ENCODE data around the gene XIRP2.
"Not testable (repeated sequence)": the region's sequence is repeated elsewhere in the genome, so short reads cannot be mapped to it uniquely, and the experiment has no call there.

Gene XIRP2

GRCh38 chr2:167198576-167198975, 310.3 kb downstream of the XIRP2 start:
- no peak for DNase-seq (ENCODE audit: low spot score)

- no peak for DNase-seq (ENCODE audit: low spot score)
Measured at GRCh38 chr2:167200019-167200418, 311.7 kb downstream of the XIRP2 start.

- DNase-seq (ENCODE audit: low spot score), result no peak
Measured at GRCh38 chr2:167209784-167210183, 321.5 kb downstream of the XIRP2 start.

DNA sequence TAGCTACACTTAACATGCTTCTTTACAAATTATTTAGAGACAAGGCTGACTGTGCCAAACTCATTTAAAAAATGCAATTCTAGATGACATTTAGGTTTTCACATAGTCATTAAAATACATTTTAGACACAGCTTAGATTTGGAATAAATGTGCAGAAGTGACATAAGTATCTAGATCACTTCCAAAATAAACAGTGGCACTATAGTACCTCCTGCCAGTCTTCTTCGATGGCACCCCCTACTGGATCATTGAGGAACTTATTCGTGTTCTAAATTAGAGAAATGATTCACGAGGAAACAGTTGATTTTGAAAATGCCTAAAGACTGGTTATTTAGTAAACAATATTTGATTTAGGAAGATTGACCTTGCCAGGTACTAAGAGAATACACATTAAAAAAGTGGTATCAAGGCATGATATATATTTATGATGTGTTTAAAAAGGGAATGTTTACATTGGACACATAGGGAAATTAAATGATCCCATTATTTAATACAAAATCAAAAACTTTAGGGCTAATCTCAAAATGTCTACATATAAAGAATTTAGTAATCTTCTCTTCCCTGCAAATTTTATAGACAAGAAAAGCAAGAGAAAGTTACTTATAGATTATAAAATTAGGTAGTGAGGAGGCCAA, 323.9 kb downstream of the XIRP2 start:
- peak; percentile 10 for DNase-seq (ENCODE audit: low spot score)

DNA sequence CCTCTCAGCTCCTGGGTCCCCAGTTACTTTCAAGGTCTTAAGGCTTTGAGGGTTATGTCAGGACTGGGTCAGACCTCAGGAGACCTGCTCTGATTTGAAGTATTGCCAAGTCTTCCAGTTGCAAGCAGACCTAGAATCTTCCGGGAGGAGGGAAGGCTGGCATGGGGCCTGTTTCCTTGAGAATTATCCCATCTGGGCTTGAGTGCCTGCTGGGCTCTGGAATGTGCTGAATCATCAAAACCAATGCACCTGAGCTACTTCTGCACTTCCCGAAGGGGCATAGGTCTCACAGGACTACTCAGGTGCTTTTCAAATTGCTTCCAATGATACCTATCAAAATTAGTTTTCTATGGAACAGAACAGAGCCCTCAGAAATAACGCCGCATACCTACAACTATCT, 327.3 kb downstream of the XIRP2 start:
- no peak for DNase-seq (ENCODE audit: low spot score)

DNA sequence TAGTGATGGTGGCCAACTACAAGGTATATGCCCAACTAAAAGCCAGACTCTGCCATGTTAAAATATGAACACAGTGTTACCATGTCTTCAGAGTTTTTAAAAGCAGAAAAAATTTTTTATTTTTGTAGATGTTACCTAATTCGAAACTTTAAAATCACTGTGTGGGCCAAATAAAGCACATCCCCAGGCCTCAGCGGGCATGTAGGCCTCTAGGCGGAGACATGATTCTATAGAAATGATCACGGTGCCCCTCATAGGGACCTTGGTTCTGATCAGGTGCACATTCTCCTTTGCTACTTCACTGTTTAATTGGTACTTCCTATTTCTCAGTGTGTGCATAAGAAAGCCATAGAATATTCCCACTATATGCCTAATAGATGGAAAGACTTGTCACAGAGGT, 349.2 kb downstream of the XIRP2 start:
- DNase-seq (ENCODE audit: low spot score), result no peak

DNA sequence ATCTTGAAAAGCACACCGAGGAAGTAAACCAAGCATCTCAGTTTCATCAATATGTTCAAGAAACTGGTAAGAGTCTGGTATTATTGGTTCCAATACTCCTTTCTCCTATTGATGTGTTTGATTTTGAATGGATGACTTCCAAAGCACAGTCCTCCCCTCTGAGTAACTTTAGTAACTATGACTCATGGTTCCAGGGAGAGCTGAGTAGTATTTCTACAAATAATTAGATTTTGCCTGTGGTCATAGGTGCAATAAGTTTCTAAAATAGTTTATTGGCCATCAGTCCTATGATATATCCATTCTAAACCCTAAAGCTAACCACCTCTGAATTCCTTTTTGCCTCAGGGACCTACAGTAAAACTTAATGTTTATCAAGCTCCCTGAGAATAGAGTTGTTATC, 352.4 kb downstream of the XIRP2 start:
- DNase-seq (ENCODE audit: low spot score), result no peak

DNA sequence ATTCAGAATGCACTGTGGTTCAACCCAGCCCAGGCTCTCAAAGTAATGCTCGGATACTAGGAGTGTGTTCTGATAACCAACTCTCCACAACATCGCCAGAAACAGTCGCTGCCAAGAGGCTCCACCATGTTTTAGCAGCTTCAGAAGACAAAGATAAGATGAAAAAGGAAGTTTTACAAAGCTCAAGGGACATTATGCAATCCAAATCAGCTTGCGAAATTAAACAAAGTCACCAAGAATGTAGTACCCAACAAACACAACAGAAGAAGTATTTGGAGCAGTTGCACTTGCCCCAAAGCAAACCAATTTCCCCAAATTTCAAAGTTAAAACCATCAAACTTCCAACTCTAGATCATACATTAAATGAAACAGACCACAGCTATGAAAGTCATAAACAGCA, 360.9 kb downstream of the XIRP2 start:
- no peak for DNase-seq (ENCODE audit: low spot score)

DNA sequence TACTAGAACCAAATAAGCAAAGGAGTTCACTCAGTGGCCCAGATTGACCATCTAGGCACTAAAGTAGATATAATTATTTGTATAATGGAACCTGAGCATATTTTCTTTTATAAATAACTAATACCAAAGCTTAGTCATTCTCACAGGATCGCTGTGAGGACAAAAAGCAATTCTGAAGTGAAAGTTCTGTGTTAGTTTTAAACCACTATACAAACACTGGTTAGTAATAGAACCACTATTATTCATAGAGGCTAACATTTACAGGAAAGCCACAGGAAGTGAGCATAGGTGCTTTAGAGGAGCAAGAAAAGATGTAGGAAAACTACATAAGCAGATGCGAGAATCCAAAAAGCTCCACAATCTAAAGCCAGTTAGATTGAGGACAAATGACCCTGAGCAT, 364.7 kb downstream of the XIRP2 start:
- DNase-seq (ENCODE audit: low spot score), result no peak

GRCh38 chr2:167254721-167255120, 366.4 kb downstream of the XIRP2 start:
- DNase-seq (ENCODE audit: low spot score), result no peak

GRCh38 chr2:167258712-167259111, 370.4 kb downstream of the XIRP2 start:
- DNase-seq (ENCODE audit: low spot score), result no peak

GRCh38 chr2:167264380-167264779, 376.1 kb downstream of the XIRP2 start:
- DNase-seq (ENCODE audit: low spot score), result peak; percentile 3

DNA sequence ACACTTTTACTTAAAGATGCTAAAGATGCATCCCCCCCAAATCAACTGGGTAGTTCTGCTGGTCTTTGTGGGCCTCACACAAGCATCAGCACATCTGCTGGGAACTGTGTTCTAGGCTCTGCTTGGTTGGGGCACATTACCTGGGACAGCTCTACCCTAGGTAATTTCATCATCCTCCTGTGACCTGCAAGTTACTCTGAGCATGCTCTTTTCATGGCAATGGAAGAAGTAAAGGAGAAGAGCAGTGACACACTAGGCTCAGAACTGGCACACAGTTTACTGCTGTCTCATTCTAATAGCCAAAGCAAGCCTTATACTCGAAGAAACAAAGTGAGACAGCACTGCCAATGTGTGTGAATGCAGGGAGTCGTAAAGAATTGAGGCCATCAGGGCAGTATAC, 376.7 kb downstream of the XIRP2 start:
- DNase-seq (ENCODE audit: low spot score), result no peak

DNA sequence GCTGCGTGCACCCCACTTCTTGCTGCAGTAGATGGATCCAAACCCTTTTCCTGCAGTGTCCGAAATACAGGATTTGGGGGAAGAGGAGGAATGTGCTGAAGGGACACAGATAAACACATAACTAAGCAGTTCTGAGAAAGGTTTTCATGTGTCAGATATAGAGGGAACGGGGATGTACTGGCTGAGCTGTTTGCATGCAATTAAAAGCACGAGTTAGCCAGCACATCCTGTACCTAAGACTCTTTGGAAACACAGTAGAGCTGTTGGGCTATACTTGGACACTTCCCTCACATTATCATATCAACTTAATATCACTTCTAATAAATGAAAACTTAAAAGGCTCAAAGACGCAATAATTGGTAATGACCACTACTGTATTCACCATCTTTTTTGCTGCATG, 377.4 kb downstream of the XIRP2 start:
- DNase-seq (ENCODE audit: low spot score), result no peak

GRCh38 chr2:167268245-167268644, 380.0 kb downstream of the XIRP2 start:
- DNase-seq (ENCODE audit: low spot score), result not testable (repeated sequence)

DNA sequence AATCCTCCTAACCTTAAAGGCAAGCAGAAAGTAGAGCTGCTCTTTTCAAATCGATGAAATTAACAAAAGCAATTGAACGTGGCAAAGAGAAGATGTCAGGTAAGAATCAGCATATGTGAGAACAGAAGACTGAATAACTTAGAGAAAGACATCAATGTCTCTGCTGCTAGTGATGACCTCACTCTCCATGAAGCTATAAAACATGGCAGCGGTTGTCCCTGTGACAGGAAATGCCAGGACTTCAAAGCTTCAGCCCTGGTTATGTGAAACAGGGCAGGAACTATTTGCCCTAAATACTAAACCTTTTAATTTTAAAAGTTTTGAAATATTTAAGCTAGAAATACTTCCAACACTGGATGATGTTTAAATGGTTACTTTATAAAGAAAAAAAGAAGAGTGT, 383.7 kb downstream of the XIRP2 start:
- no peak for DNase-seq (ENCODE audit: low spot score)

- no peak for DNase-seq (ENCODE audit: low spot score)
Measured at GRCh38 chr2:167275046-167275445, 386.8 kb downstream of the XIRP2 start.

DNA sequence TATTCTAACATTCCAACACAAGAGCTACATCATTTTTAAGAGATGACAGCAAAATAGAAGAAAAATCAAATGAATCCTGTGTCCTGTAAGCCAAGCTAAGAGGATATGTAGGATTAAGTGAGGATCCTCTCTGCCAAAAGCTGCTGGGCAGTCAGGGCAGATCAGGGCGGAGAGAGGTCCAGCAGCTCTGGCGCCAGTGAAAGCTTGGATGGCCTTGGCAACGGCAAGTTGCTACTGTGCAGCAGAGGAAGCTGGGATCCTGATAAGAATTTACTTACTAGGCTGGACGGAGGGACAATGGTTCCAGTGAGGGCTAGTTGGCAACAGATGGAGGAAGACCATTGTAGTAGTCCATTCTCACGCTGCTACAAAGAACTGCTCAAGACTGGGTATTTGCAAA, 391.5 kb downstream of the XIRP2 start:
- DNase-seq (ENCODE audit: low spot score), result no peak

- no peak for DNase-seq (ENCODE audit: low spot score)
Measured at GRCh38 chr2:167287212-167287611, 398.9 kb downstream of the XIRP2 start.

- DNase-seq (ENCODE audit: low spot score), result no peak
Measured at GRCh38 chr2:167289651-167290410, 401.6 kb downstream of the XIRP2 start.

GRCh38 chr2:167292430-167293171, 404.3 kb downstream of the XIRP2 start, which contains the start of gene B3GALT1:
TSS of gene B3GALT1 (plus strand) at chr2:167293001.
- peak; percentile 85 for DNase-seq (ENCODE audit: low spot score)

- peak; percentile 38 for DNase-seq (ENCODE audit: low spot score)
Measured at GRCh38 chr2:167293172-167293781, 405.0 kb downstream of the XIRP2 start.
